Activated naive CD4-positive, alpha-beta T cell treated with anti-CD3 and anti-CD28 coated beads, Interleukin-2, amount 10 ng/mL, durations not matched to agents 7 days and 5 days (primary cell): ENCODE data around the gene OTOGL.
"Not testable (repeated sequence)": the region's sequence is repeated elsewhere in the genome, so short reads cannot be mapped to it uniquely, and the experiment has no call there.

Experiments
- CTCF ChIA-PET: fragments of 350-600 bp; sonication (Branson Sonifier 250); formaldehyde crosslinking; loops from one replicate; lab custom pipeline; 2021; ENCODE audit warnings: antibody characterized with exemption; lab: Charles Lee
- DNase-seq: peaks from one replicate; pipeline ENCODE4 v3.0.0-alpha.2; 2020
- H3K27ac Mint-ChIP-seq: one replicate; pipeline ENCODE4 v1.8.0; 2021; ENCODE audit warnings: mild to moderate bottlenecking, moderate library complexity, mixed read lengths
- H3K27me3 Mint-ChIP-seq: one replicate; pipeline ENCODE4 v1.8.0; 2021; ENCODE audit warnings: mild to moderate bottlenecking, mixed read lengths
- H3K36me3 Mint-ChIP-seq: one replicate; pipeline ENCODE4 v1.8.0; 2021; ENCODE audit warnings: mixed read lengths
- H3K4me1 Mint-ChIP-seq: one replicate; pipeline ENCODE4 v1.8.0; 2021; ENCODE audit warnings: mixed read lengths
- H3K4me3 Mint-ChIP-seq: one replicate; pipeline ENCODE4 v1.8.0; 2021; ENCODE audit warnings: mild to moderate bottlenecking, moderate library complexity, mixed read lengths
- H3K9me3 Mint-ChIP-seq: one replicate; pipeline ENCODE4 v1.8.0; 2021; ENCODE audit warnings: mixed read lengths

The OTOGL gene

DNA sequence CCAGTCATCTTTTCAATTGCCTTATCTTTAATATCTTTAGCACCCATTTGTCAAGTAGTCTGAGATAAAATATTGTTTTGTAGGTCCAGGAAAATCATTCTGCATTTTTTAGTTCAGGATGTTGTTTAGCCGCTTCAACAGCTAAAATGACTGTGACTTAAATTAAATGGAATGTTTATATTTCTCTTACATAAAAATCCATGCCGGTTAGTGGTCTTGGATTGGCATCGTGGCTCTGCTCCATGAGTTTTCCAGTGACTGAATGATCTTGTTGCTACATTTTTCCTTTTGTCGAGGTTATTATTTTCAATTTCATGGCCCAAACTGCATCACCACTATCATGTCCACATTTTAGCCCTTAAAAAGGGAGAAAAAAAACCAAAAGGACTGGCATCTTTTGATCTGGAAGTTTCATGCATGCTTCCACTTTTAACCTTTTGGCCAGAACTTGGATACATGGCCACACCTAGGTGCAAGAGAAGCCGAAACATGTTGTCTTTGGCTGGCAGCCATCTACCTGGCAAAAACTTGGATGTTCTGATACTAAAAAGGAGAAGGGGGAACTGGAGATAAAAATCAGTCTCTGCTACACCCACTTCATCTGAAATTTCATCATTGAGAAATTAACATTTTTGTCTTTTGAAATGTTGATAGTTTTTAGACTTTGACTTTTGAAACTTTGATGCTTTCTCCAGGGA is 142.4 kb downstream of the OTOGL start:
- H3K27me3 Mint-ChIP-seq: no peaks in the 10 kb centered on the region

DNA sequence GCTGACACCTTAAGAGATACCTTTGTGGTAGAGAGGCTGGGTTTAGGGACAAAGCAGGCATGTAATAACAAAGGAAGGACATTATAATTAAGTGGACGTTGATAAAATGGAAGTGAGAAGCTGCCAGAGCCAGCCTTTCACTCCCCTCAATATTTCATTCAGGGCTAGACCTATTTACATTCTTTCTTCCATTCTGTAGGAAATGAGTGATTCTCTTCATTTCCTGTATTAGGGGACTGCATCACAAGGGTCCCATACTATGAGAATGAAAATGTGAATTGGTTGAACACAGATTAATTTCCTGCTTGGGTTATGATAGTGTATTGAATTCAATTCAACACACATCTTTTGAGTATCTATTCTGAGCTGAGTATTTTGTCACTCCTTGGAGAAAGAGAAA is 143.0 kb downstream of the OTOGL start:
- Mint-ChIP-seq H3K27me3 (no peaks in the 10 kb centered on the region), H3K4me3 (no peak overlapping the region), H3K9me3 (no peaks in the 10 kb centered on the region), H3K36me3 (no peaks in the 10 kb centered on the region), H3K27ac (no peak overlapping the region), H3K4me1 (no peaks in the 10 kb centered on the region)
- CTCF ChIA-PET: no interaction called here
- DNase-seq: no peak

More for the DNA sequence above, 142.4 kb downstream of the OTOGL start:
- no peaks in the 10 kb centered on the region for H3K4me1 Mint-ChIP-seq
- no peaks in the 10 kb centered on the region for H3K36me3 Mint-ChIP-seq
- CTCF ChIA-PET: no interaction called here
- H3K4me3 Mint-ChIP-seq: no peak overlapping the region
- H3K27ac Mint-ChIP-seq: no peak overlapping the region
- DNase-seq: no peak
- H3K9me3 Mint-ChIP-seq: no peaks in the 10 kb centered on the region

DNA sequence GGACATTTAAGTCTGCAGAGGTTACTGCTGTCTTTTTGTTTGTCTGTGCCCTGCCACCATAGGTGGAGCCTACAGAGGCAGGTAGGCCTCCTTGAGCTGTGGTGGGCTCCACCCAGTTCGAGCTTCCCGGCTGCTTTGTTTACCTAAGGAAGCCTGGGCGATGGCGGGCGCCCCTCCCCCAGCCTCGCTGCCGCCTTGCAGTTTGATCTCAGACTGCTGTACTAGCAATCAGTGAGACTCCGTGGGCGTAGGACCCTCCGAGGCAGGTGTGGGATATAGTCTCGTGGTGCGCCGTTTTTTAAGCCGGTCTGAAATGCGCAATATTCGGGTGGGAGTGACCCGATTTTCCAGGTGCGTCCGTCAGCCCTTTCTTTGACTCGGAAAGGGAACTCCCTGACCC is 150.2 kb downstream of the OTOGL start:
- H3K4me3 Mint-ChIP-seq, H3K9me3 Mint-ChIP-seq, H3K36me3 Mint-ChIP-seq, CTCF ChIA-PET, H3K27ac Mint-ChIP-seq, H3K27me3 Mint-ChIP-seq, DNase-seq, H3K4me1 Mint-ChIP-seq: not testable (repeated sequence)

DNA sequence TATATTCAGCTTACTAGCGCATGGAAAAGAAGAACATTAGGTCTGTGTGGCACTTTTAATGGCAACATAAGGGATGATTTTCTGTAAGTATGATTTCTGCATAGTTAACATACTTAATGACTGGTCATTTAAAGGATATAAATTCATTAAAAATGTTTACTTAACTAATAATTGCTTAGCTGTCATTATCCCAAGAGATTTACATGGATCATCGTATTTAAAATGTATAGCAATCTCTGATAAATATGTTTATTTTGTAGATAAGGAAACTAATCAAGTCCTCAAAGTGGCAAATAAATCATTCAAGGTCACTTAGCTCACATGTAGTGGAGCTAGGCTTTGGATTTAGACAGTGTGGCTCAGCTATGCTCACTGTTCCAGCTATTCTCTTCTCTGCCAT is 158.6 kb downstream of the OTOGL start:
- CTCF ChIA-PET: no interaction called here
- no peaks in the 10 kb centered on the region for H3K9me3 Mint-ChIP-seq
- no peak overlapping the region for H3K27ac Mint-ChIP-seq
- H3K4me1 Mint-ChIP-seq: no peaks in the 10 kb centered on the region
- no peaks in the 10 kb centered on the region for H3K27me3 Mint-ChIP-seq
- H3K4me3 Mint-ChIP-seq: no peak overlapping the region
- no peak for DNase-seq
- H3K36me3 Mint-ChIP-seq: no peaks in the 10 kb centered on the region

DNA sequence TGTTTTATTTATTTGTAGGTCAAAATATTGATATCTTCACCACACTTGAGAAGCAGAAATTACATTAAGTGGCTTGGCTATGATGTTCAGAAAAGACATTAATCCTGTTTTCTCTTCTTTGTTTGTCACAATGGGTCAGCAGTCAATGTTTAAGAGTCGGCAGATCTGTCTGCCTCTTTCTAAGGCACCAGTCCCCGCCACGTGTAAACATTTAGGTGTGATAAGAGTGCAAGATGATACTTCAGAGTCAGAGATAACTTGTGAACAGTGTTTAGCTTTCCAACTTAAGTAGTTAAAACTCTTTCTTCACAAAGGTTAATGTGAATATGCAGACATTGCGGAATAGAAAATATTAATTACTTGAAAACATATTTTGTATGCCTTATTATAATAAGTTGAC is 160.9 kb downstream of the OTOGL start:
- H3K27me3 Mint-ChIP-seq: no peaks in the 10 kb centered on the region
- H3K4me1 Mint-ChIP-seq: no peaks in the 10 kb centered on the region
- H3K4me3 Mint-ChIP-seq: no peak overlapping the region
- H3K27ac Mint-ChIP-seq: no peak overlapping the region
- no peak for DNase-seq
- H3K36me3 Mint-ChIP-seq: no peaks in the 10 kb centered on the region
- H3K9me3 Mint-ChIP-seq: no peaks in the 10 kb centered on the region
- CTCF ChIA-PET: no interaction called here

DNA sequence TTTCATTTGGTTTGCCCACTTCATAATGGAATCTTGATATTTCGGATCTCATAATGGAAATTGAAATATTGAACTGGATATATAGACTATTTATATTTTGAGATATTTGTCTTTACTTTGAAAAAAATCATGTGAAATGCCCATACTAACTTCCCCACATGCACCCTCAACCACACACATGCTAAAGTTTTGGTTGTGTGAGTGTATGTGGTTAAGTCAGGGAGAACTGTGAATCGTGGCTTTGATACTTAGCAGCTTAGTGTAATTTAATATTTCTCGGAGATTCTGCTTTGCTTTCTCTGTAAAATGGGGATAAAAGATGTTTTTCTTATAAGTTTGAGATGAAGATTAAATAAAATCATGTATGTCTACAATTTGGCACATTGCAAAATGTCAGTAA is 162.1 kb downstream of the OTOGL start:
- no peaks in the 10 kb centered on the region for H3K9me3 Mint-ChIP-seq
- CTCF ChIA-PET: no interaction called here
- no peaks in the 10 kb centered on the region for H3K27me3 Mint-ChIP-seq
- H3K36me3 Mint-ChIP-seq: no peaks in the 10 kb centered on the region
- DNase-seq: no peak
- H3K27ac Mint-ChIP-seq: no peak overlapping the region
- H3K4me3 Mint-ChIP-seq: no peak overlapping the region
- H3K4me1 Mint-ChIP-seq: no peaks in the 10 kb centered on the region

DNA sequence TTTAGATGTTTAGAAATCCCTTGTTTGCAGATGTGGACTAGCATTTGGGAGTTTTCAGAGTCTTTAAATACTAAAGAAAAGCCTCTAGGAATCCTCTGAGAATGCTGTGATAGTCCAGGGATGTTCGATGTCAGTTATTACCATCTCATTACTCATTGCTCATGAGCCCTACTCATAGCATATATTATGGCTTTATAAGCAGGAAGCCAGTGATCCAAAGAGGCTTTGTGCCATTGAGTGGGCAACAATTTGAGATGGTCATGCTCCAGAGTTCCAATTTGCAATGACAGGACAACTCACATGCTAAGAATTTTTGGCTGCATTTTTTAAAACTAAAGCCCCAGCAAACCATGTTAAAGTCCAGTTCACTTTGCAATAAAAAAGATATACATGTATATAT is 163.0 kb downstream of the OTOGL start:
- no peak for DNase-seq
- Mint-ChIP-seq H3K4me1 (no peaks in the 10 kb centered on the region), H3K36me3 (no peaks in the 10 kb centered on the region), H3K9me3 (no peaks in the 10 kb centered on the region), H3K27ac (no peak overlapping the region), H3K4me3 (no peak overlapping the region), H3K27me3 (no peaks in the 10 kb centered on the region)
- CTCF ChIA-PET: no interaction called here

DNA sequence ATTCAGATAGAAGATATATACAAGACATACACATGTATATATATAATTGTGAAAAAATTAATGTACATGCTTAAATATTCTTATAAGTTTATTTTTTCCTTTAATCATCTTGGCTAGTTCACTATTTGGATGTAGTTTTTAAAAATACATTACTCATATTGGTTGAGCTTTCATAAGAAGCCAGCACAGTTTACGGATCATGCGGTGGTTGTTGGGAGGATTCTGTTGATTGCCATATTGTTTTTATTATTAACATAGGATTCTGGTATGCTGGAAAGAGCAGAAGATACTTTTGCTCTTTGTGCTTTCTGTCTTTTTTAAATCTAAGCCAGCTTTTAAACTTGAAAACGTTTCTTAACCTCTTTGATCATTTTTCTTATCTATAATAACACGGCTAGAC is 163.4 kb downstream of the OTOGL start:
- Mint-ChIP-seq H3K4me1 (no peaks in the 10 kb centered on the region), H3K4me3 (no peak overlapping the region), H3K9me3 (no peaks in the 10 kb centered on the region), H3K27me3 (no peaks in the 10 kb centered on the region), H3K27ac (no peak overlapping the region), H3K36me3 (no peaks in the 10 kb centered on the region)
- CTCF ChIA-PET: no interaction called here
- DNase-seq: no peak

DNA sequence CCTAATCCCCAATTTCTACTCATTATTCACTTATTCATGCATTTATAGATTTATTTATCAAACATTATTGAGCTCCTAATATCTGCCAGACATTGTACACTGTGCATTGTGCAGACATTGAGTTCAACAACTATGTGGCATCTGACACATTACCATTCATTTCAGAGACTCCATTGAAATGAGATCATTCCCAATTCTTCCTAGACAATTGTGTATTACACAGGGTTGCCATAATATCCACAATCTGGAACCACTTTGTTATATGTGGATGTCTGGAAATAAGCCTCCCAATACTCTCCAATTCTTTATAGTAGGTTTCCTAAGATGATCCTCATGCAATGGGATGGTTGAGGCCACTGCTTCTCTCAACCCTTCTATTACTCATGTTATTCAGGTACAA is 165.0 kb downstream of the OTOGL start:
- no peak for DNase-seq
- no peaks in the 10 kb centered on the region for H3K9me3 Mint-ChIP-seq
- H3K4me3 Mint-ChIP-seq: no peak overlapping the region
- H3K36me3 Mint-ChIP-seq: no peaks in the 10 kb centered on the region
- H3K27me3 Mint-ChIP-seq: no peaks in the 10 kb centered on the region
- CTCF ChIA-PET: no interaction called here
- H3K4me1 Mint-ChIP-seq: no peaks in the 10 kb centered on the region
- H3K27ac Mint-ChIP-seq: no peak overlapping the region

DNA sequence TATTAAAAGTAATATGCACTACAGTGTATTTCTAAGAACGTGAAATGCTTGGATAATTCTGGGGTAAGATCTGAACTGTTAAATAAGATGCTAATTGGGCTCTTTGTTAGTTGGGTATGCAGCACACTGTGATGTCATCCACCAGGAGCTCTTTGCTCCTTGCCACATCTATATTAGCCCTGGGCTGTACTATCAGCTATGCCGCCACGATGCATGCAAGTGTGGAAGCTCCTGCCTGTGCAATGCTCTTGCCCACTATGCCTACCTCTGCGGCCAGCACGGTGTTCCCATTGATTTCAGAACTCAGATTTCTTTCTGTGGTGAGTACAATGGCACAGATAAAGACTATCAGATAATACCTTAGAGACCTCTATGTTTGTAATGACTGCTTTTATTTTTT is 165.6 kb downstream of the OTOGL start:
- CTCF ChIA-PET: no interaction called here
- H3K27me3 Mint-ChIP-seq: no peaks in the 10 kb centered on the region

DNA sequence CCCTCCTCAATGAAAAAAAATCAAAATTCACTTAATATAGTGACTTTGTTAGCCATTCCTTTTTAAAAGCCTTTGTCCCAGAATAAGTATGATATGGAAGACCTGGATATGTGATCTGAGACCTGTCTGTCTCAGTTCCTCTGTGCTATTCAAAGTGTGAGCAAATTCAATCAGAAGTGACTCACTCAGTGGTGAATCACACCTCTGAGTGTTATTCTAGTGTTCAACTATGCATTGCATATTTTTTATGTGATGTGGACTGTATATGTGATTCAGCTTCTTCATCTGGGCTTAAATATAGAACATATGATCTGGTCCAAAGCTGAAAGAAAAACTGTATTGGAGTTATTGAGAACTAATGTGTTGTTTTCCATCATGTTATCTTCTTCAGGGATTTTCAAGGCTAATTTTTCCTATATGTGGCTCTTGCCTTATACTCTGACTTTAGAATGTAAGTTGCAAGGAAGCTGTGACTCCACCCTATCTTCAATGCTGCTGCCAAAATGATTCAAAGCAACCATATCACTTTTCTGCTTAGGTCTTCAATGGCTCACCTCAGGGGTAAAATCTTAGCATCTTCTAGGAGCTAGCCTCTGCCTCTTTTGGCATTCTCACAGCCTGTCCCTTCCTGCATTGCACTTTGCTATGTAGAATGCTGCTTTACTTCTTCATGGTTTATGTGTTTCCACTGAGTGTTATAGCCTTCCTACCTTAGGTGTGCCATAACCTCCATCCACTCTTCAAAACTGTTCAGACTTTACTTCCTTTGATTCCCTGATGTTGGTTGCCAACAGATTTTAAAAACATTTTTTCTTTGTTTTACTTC is 169.8 kb downstream of the OTOGL start:
- Mint-ChIP-seq H3K27ac (no peak overlapping the region), H3K36me3 (no peaks in the 10 kb centered on the region), H3K4me1 (no peaks in the 10 kb centered on the region), H3K4me3 (no peak overlapping the region), H3K27me3 (no peaks in the 10 kb centered on the region), H3K9me3 (no peaks in the 10 kb centered on the region)
- CTCF ChIA-PET: interaction anchor here (0.6 to 3.0 kb wide), 7 partner anchors 14 to 875 kb away, joined by 3 to 10 read pairs (median 3); no protein-coding TSS in a partner anchor
- no peak for DNase-seq

More for the DNA sequence above, 165.6 kb downstream of the OTOGL start:
- DNase-seq: no peak
- no peak overlapping the region for H3K4me3 Mint-ChIP-seq
- no peaks in the 10 kb centered on the region for H3K36me3 Mint-ChIP-seq
- H3K4me1 Mint-ChIP-seq: no peaks in the 10 kb centered on the region
- H3K9me3 Mint-ChIP-seq: no peaks in the 10 kb centered on the region
- H3K27ac Mint-ChIP-seq: no peak overlapping the region

DNA sequence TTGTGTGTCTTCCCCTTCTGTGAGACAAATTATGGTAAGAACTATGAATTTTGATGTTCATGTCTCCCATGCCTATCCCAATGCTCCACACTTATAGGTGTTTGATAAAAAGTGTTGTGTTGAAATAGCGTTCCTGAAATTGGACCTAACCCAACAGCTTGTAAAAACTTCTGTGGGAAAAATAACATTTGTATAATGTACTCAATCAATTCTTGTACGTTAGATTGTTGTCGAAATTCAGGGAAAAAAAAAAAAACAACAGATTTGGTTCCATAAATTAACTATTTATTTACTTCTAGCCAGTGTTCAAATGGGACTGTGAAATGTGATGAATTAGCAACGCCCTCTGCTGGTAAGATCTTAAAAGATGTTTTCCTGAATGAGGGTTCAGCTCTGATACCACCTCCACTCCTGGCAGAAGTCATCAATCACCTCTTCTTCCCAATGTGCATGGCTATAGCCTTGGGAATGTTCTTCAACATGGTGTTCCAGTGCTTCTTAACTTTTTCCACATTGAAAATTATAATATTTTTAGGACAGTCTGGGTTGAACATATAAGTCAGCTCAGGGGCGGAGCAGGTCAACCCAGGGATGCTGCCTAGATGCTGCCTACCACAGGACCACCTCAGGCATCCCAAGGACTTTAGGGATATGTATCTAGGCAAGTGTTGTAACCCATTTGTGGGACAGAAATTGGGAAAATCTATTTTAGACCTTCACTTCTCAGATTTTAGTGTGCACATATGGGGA is 170.6 kb downstream of the OTOGL start:
- DNase-seq: no peak
- no peaks in the 10 kb centered on the region for H3K36me3 Mint-ChIP-seq
- H3K4me1 Mint-ChIP-seq: no peaks in the 10 kb centered on the region
- H3K27me3 Mint-ChIP-seq: no peaks in the 10 kb centered on the region
- CTCF ChIA-PET: interaction anchor here (0.7 to 3.0 kb wide), 10 partner anchors 13 to 929 kb away, joined by 3 to 10 read pairs (median 4); no protein-coding TSS in a partner anchor
- H3K9me3 Mint-ChIP-seq: no peaks in the 10 kb centered on the region
- no peak overlapping the region for H3K27ac Mint-ChIP-seq
- H3K4me3 Mint-ChIP-seq: no peak overlapping the region

DNA sequence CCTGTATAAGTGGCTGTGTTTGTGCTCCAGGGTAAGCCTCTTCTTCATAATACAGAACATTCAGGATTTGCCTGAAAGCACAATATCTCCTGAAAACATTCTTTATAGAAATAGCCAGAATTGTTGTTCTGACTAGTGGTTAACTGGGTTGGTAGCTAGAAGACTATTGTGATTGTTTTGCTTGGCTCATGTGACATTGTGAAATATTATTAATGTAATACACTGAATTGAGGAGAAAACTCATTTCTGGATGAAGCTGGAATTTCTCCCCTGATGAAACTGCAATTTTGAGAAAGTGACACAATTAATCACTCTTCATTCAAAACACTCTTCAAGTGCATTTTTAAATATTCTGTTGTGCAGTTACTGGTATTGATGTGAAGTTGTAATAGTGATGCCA is 172.4 kb downstream of the OTOGL start:
- Mint-ChIP-seq H3K4me3 (no peak overlapping the region), H3K4me1 (no peaks in the 10 kb centered on the region), H3K36me3 (no peaks in the 10 kb centered on the region), H3K27me3 (no peaks in the 10 kb centered on the region), H3K27ac (no peak overlapping the region), H3K9me3 (no peaks in the 10 kb centered on the region)
- CTCF ChIA-PET: interaction anchor here (1.0 to 3.0 kb wide), 2 partner anchors 82 to 724 kb away, joined by 4 to 10 read pairs; no protein-coding TSS in a partner anchor
- DNase-seq: no peak

DNA sequence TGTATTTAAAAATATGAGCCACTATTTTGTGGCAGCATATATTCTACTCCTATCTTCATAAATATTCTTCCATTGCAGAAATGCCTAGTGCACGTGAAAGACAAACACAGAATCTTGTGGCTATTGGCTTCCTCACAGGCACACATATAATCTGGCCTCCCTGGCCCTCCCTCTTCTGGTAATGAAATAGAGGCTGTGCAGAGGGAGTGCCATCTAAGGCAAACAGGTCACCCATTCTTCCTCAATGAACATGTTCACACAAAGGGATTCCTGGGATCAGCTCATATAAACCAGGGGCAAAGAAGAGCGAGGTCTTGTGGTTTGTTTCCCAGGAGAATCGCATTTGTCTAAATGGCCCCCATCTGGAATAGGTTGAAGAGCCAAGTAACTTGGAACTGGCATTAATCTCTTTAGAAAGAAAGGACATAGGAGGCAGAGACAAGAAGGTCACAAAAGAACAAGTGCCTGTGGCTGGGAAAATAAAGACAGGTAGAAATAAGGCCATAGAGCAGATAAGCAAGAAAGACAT is 173.1 kb downstream of the OTOGL start:
- Mint-ChIP-seq H3K4me1 (no peaks in the 10 kb centered on the region), H3K4me3 (no peak overlapping the region), H3K27me3 (no peaks in the 10 kb centered on the region), H3K27ac (no peak overlapping the region), H3K36me3 (no peaks in the 10 kb centered on the region), H3K9me3 (no peaks in the 10 kb centered on the region)
- no peak for DNase-seq
- CTCF ChIA-PET: no interaction called here
